Trophoblast cell (in vitro differentiated cells and primary cell): Measurements from ENCODE around the gene ACOX3.

ENCODE experiments used
- DNase-seq, 2 donors: peaks; one replicate each; pipeline ENCODE4 v3.0.0-alpha.2; 2016
- H2AFZ ChIP-seq: 2 replicates; pipeline ENCODE4 v1.6.1; 2013; ENCODE audit warnings: low read length, moderate library complexity, mild to moderate bottlenecking; ENCODE audit not compliant: insufficient read depth, poor library complexity
- H2AK5ac ChIP-seq: 2 replicates; pipeline ENCODE4 v1.6.1; 2013; ENCODE audit warnings: mild to moderate bottlenecking, low read length
- H2BK120ac ChIP-seq: 2 replicates; pipeline ENCODE4 v1.6.1; 2013; ENCODE audit warnings: low read length, mild to moderate bottlenecking, moderate library complexity; ENCODE audit not compliant: insufficient read depth, poor library complexity
- H2BK12ac ChIP-seq: 2 replicates; pipeline ENCODE4 v1.6.1; 2013; ENCODE audit warnings: mild to moderate bottlenecking, low read length, moderate library complexity
- H2BK5ac ChIP-seq: 2 replicates; pipeline ENCODE4 v1.6.1; 2013; ENCODE audit warnings: low read length, low read depth, moderate library complexity, mild to moderate bottlenecking; ENCODE audit not compliant: poor library complexity
- H3K14ac ChIP-seq: 2 replicates; pipeline ENCODE4 v1.6.1; 2013; ENCODE audit warnings: mild to moderate bottlenecking, low read length
- H3K18ac ChIP-seq: 2 replicates; pipeline ENCODE4 v1.6.1; 2013; ENCODE audit warnings: mild to moderate bottlenecking, low read length
- H3K23ac ChIP-seq: 2 replicates; pipeline ENCODE4 v1.6.1; 2013; ENCODE audit warnings: low read length
- H3K27ac ChIP-seq: 2 replicates; pipeline ENCODE4 v1.5.1; 2013; ENCODE audit warnings: low read depth, mild to moderate bottlenecking, inconsistent platforms, low read length, moderate library complexity
- H3K27me3 ChIP-seq: 2 replicates; pipeline ENCODE4 v1.6.1; 2013; ENCODE audit warnings: inconsistent platforms, mild to moderate bottlenecking, low read length, moderate library complexity; ENCODE audit not compliant: insufficient read depth
- H3K36me3 ChIP-seq, 2 experiments: 1 replicate in 1 of 2; 2 replicates in 1 of 2; pipeline ENCODE4 v1.6.1; 2013; ENCODE audit warnings: low read length in 2 of 2, mild to moderate bottlenecking in 2 of 2, moderate library complexity in 1 of 2; ENCODE audit not compliant: insufficient read depth in 2 of 2, control insufficient read depth in 1 of 2
- H3K4ac ChIP-seq: 2 replicates; pipeline ENCODE4 v1.6.1; 2013; ENCODE audit warnings: low read depth, mild to moderate bottlenecking, low read length, moderate library complexity
- H3K4me1 ChIP-seq, 2 experiments: 1 replicate in 1 of 2; 2 replicates in 1 of 2; pipeline ENCODE4 v1.6.1; 2013; ENCODE audit warnings: low read length in 2 of 2, mild to moderate bottlenecking in 2 of 2, moderate library complexity in 1 of 2; ENCODE audit not compliant: insufficient read depth in 2 of 2, control insufficient read depth in 1 of 2
- H3K4me2 ChIP-seq: 2 replicates; pipeline ENCODE4 v1.6.1; 2013; ENCODE audit warnings: inconsistent platforms, mild to moderate bottlenecking, low read length, moderate library complexity
- H3K4me3 ChIP-seq: 2 replicates; pipeline ENCODE4 v1.5.1; 2013; ENCODE audit warnings: mild to moderate bottlenecking, low read depth, low read length, inconsistent platforms
- H3K79me1 ChIP-seq: one replicate; pipeline ENCODE4 v1.6.1; 2013; ENCODE audit warnings: low read length
- H3K79me2 ChIP-seq: 2 replicates; pipeline ENCODE4 v1.6.1; 2013; ENCODE audit warnings: low read length, mild to moderate bottlenecking; ENCODE audit not compliant: control insufficient read depth, insufficient read depth, poor library complexity
- H3K9ac ChIP-seq: 2 replicates; pipeline ENCODE4 v1.6.1; 2013; ENCODE audit warnings: mild to moderate bottlenecking, low read length
- H3K9me3 ChIP-seq: 2 replicates; pipeline ENCODE4 v1.6.1; 2013; ENCODE audit warnings: low read depth, mild to moderate bottlenecking, control low read depth, inconsistent platforms, low read length; ENCODE audit not compliant: insufficient read depth
- H4K12ac ChIP-seq: 2 replicates; pipeline ENCODE4 v1.6.1; 2013; ENCODE audit warnings: low read depth, mild to moderate bottlenecking, low read length, moderate library complexity
- H4K8ac ChIP-seq: 2 replicates; pipeline ENCODE4 v1.6.1; 2013; ENCODE audit warnings: low read depth, mild to moderate bottlenecking, low read length, moderate library complexity
- H4K91ac ChIP-seq: one replicate; pipeline ENCODE4 v1.6.1; 2013; ENCODE audit warnings: low read depth, mild to moderate bottlenecking, low read length, moderate library complexity
- WGBS: extraction: QIAGEN DNeasy Blood & Tissue Kit; methylation state at CpG from one replicate; pipeline ENCODE4 v1.1.7; 2013; ENCODE audit warnings: missing lambda C conversion rate; ENCODE audit not compliant: insufficient read length, insufficient coverage; ENCODE audit errors: extremely low coverage; 5-methylcytosine and 5-hydroxymethylcytosine counted together

Gene ACOX3

GRCh38 chr4:8469550-8469949 lies 29.0 kb upstream of the ACOX3 start:
- Histone ChIP-seq H2BK120ac (peak overlapping the region; percentile 19), H3K18ac (peak overlapping the region; percentile 62), H2AK5ac (peak overlapping the region; percentile 65), H3K27me3 (no peaks in the 10 kb centered on the region), H3K27ac (no peak overlapping the region), H4K8ac (peak overlapping the region; percentile 24), H3K23ac (no peak overlapping the region), H2BK5ac (no peak overlapping the region), H4K91ac (peak overlapping the region; percentile 45), H3K4ac (peak overlapping the region; percentile 8), H3K4me1 (peaks cover 20 to 23% of the 10 kb centered on the region in 2 experiments), H2BK12ac (peak overlapping the region; percentile 72), H3K4me3 (no peak overlapping the region), H4K12ac (no peak overlapping the region), H3K9me3 (no peaks in the 10 kb centered on the region), H3K36me3 (peaks cover 34 to 39% of the 10 kb centered on the region in 2 experiments), H3K79me2 (peaks cover 11% of the 10 kb centered on the region), H2AFZ (no peak overlapping the region), H3K4me2 (no peak overlapping the region), H3K14ac (peak overlapping the region; percentile 30), H3K79me1 (peaks cover 38% of the 10 kb centered on the region), H3K9ac (no peak overlapping the region)
- no peak for DNase-seq
- WGBS = no CpG with 5 or more reads among the region's 14 CpGs

GRCh38 chr4:8468746-8469535 lies 28.4 kb upstream of the ACOX3 start:
- Histone ChIP-seq H3K79me1 (peaks cover 33% of the 10 kb centered on the region), H3K18ac (peak overlapping the region; percentile 62), H3K4ac (no peak overlapping the region), H3K27ac (no peak overlapping the region), H2BK12ac (peak overlapping the region; percentile 72), H4K91ac (peak overlapping the region; percentile 45), H3K79me2 (peaks cover 11% of the 10 kb centered on the region), H4K8ac (peak overlapping the region; percentile 39), H3K4me1 (peaks cover 20 to 23% of the 10 kb centered on the region in 2 experiments), H3K9me3 (no peaks in the 10 kb centered on the region), H2BK120ac (peak overlapping the region; percentile 19), H3K36me3 (peaks cover 34 to 40% of the 10 kb centered on the region in 2 experiments), H3K14ac (peak overlapping the region; percentile 21), H4K12ac (no peak overlapping the region), H3K27me3 (no peaks in the 10 kb centered on the region), H3K23ac (no peak overlapping the region), H2AFZ (no peak overlapping the region), H2BK5ac (no peak overlapping the region), H2AK5ac (peak overlapping the region; percentile 65), H3K4me2 (no peak overlapping the region), H3K9ac (no peak overlapping the region), H3K4me3 (no peak overlapping the region)
- DNase-seq = peak; percentile 74 to 88
- no CpG with 5 or more reads among the region's 21 CpGs for WGBS

- no peak for DNase-seq
- no peak overlapping the region for H3K14ac ChIP-seq
- peaks cover 7 to 10% of the 10 kb centered on the region in 2 experiments for H3K4me1 ChIP-seq
- H3K9ac ChIP-seq = no peak overlapping the region
- no peak overlapping the region for H2BK120ac ChIP-seq
- H2BK5ac ChIP-seq = no peak overlapping the region
- no peak overlapping the region for H2BK12ac ChIP-seq
- peaks cover 17% of the 10 kb centered on the region for H3K79me1 ChIP-seq
- H3K79me2 ChIP-seq = peaks cover 4% of the 10 kb centered on the region
- H4K12ac ChIP-seq = no peak overlapping the region
- no peak overlapping the region for H4K8ac ChIP-seq
- no peak overlapping the region for H4K91ac ChIP-seq
- WGBS = no CpG with 5 or more reads among the region's 18 CpGs
- peak overlapping the region; percentile 29 for H3K18ac ChIP-seq
- H3K4me3 ChIP-seq = no peak overlapping the region
- H3K27me3 ChIP-seq = no peaks in the 10 kb centered on the region
- no peak overlapping the region for H3K27ac ChIP-seq
- no peaks in the 10 kb centered on the region for H3K9me3 ChIP-seq
- peak overlapping the region; percentile 49 for H2AK5ac ChIP-seq
- H3K23ac ChIP-seq = no peak overlapping the region
- no peak overlapping the region for H3K4ac ChIP-seq
- no peak overlapping the region for H3K4me2 ChIP-seq
- H3K36me3 ChIP-seq = peaks cover 37 to 43% of the 10 kb centered on the region in 2 experiments
- H2AFZ ChIP-seq = no peak overlapping the region
These were observed 26.5 kb upstream of the ACOX3 start for GRCh38 chr4:8467016-8467415.

GRCh38 chr4:8465615-8466611 lies 25.4 kb upstream of the ACOX3 start:
- peaks cover 3 to 5% of the 10 kb centered on the region in 2 experiments for H3K4me1 ChIP-seq
- H2BK120ac ChIP-seq = peak overlapping the region; percentile 54
- no peak overlapping the region for H4K12ac ChIP-seq
- H3K4me2 ChIP-seq = no peak overlapping the region
- H3K79me2 ChIP-seq = no peaks in the 10 kb centered on the region
- peaks cover 11% of the 10 kb centered on the region for H3K79me1 ChIP-seq
- peak overlapping the region; percentile 4 for H3K14ac ChIP-seq
- no peak overlapping the region for H2AK5ac ChIP-seq
- no peak overlapping the region for H2BK5ac ChIP-seq
- H2AFZ ChIP-seq = no peak overlapping the region
- peaks cover 34 to 43% of the 10 kb centered on the region in 2 experiments for H3K36me3 ChIP-seq
- H3K18ac ChIP-seq = peak overlapping the region; percentile 1
- no peak overlapping the region for H2BK12ac ChIP-seq
- no CpG with 5 or more reads among the region's 31 CpGs for WGBS
- H3K23ac ChIP-seq = no peak overlapping the region
- no peak overlapping the region for H3K27ac ChIP-seq
- no peak overlapping the region for H3K9ac ChIP-seq
- H3K27me3 ChIP-seq = no peaks in the 10 kb centered on the region
- DNase-seq = no peak
- H3K4ac ChIP-seq = no peak overlapping the region
- peak overlapping the region; percentile 52 for H4K8ac ChIP-seq
- no peaks in the 10 kb centered on the region for H3K9me3 ChIP-seq
- H4K91ac ChIP-seq = peak overlapping the region; percentile 51
- no peak overlapping the region for H3K4me3 ChIP-seq
